ENCODE data around the gene PTEN.

The PTEN gene

DNA sequence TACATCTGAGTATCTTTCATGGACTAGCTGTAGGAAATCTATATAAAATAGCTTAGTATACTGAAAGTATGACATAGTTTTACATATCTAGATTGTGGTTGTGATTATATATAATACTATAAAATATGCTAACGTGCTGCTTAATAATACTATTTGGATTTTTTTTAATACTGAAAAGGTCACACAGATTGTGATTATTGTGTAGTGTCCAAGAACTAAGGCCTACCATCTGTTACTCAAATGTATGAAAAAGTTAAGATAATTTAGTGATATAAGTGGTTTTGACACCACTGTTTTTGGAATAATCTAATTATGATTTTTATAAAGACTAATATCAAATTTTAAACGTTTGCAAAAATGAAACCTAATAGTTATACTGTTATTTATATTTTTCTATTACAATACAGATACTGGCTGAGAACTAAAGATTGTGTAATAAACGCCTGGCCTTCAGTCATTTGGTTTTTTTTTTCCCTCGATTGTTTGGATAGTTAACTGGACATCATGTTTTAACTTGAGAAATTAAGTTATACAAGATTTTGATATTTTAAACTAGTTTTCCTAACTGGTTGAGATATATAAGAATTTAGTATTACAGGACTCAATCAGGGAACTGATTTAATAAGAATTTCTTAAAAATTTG, 12.6 kb downstream of the PTEN start (continued):
- no peak for TF ChIP-seq SETDB1 (IDR thresholded peaks at IDR 0.05; ENCODE audit: insufficient read length, low read length)
- TF ChIP-seq GLI2 (tag by site-specific recombination; IDR thresholded peaks at IDR 0.05; ENCODE audit: borderline replicate concordance, low read depth): no peak

- Histone ChIP-seq H3K4me1 (ENCODE audit: control insufficient read depth, insufficient read depth, low read length) (peaks cover 17% of the 10 kb centered on the region), H3K4me3 (ENCODE audit: low read depth, low read length) (no peak overlapping the region), H3K9me3 (ENCODE audit: control insufficient read depth, insufficient read depth, low read depth, low read length) (no peaks in the 10 kb centered on the region), H3K27ac (ENCODE audit: extremely low read depth, low read depth, low read length) (peak overlapping the region; percentile 34; the same call in 1 of the 2 replicates), H3K36me3 (ENCODE audit: control insufficient read depth in 2 of 2, insufficient read depth in 1 of 2, low read length in 2 of 2) (no peaks in the 10 kb centered on the region; a peak in 1 of 3 replicates)
- ChIA-PET CTCF (interaction anchor here (0.7 kb wide), 1 partner anchor 264 kb away, joined by 3 read pairs; no protein-coding TSS in a partner anchor), POLR2A (no interaction called here)
- no peak for TF ChIP-seq ZNF148 (tag by site-specific recombination; IDR thresholded peaks at IDR 0.05; ENCODE audit: borderline replicate concordance)
- TF ChIP-seq GFI1B (tag by site-specific recombination; IDR thresholded peaks at IDR 0.05): no peak
- peak; percentile 98 for TF ChIP-seq ZNF843 (tag by site-specific recombination; IDR thresholded peaks at IDR 0.05)
- peak; percentile 77 for TF ChIP-seq ZNF2 (tag by site-specific recombination; IDR thresholded peaks at IDR 0.05)
- TF ChIP-seq ZSCAN5A (tag by site-specific recombination; IDR thresholded peaks at IDR 0.05): no peak
- no peak for TF ChIP-seq ZNF830 (tag by site-specific recombination; IDR thresholded peaks at IDR 0.05; ENCODE audit: low read depth)
- TF ChIP-seq REPIN1 (tag by site-specific recombination; IDR thresholded peaks at IDR 0.05; ENCODE audit: low read depth): peak; percentile 53; the same call in 1 of the 2 replicates
- TF ChIP-seq ZNF324 (tag by site-specific recombination; IDR thresholded peaks at IDR 0.05): peak; percentile 66; the same call in 1 of the 2 replicates
- peak; percentile 92 for TF ChIP-seq PRDM6 (tag by site-specific recombination; IDR thresholded peaks at IDR 0.05)
- TF ChIP-seq MZF1 (tag by site-specific recombination; IDR thresholded peaks at IDR 0.05; ENCODE audit: borderline replicate concordance): peak; percentile 78
- TF ChIP-seq ZNF48 (tag by site-specific recombination; IDR thresholded peaks at IDR 0.05): no peak
- TF ChIP-seq HIC1 (tag by site-specific recombination; IDR thresholded peaks at IDR 0.05): peak; percentile 66; the same call in 1 of the 2 replicates
- TF ChIP-seq ZNF302 (tag by site-specific recombination; IDR thresholded peaks at IDR 0.05; ENCODE audit: low read depth): 0 out of 2 replicates have a peak, but pooled peaks have one; percentile 79
- TF ChIP-seq ZBTB7A (tag by site-specific recombination; IDR thresholded peaks at IDR 0.05; ENCODE audit: low read depth): no peak
- TF ChIP-seq ZNF777 (tag by site-specific recombination; IDR thresholded peaks at IDR 0.05; ENCODE audit: borderline replicate concordance): no peak
- no peak for TF ChIP-seq ZSCAN23 (tag by site-specific recombination; IDR thresholded peaks at IDR 0.05)
- TF ChIP-seq PRDM1 (tag by site-specific recombination; IDR thresholded peaks at IDR 0.05): no peak
- TF ChIP-seq ZNF157 (tag by site-specific recombination; IDR thresholded peaks at IDR 0.05): no peak
- TF ChIP-seq, protein P1, sequence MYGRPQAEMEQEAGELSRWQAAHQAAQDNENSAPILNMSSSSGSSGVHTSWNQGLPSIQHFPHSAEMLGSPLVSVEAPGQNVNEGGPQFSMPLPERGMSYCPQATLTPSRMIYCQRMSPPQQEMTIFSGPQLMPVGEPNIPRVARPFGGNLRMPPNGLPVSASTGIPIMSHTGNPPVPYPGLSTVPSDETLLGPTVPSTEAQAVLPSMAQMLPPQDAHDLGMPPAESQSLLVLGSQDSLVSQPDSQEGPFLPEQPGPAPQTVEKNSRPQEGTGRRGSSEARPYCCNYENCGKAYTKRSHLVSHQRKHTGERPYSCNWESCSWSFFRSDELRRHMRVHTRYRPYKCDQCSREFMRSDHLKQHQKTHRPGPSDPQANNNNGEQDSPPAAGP (tag by site-specific recombination; IDR thresholded peaks at IDR 0.05): no peak
- TF ChIP-seq, protein P2, sequence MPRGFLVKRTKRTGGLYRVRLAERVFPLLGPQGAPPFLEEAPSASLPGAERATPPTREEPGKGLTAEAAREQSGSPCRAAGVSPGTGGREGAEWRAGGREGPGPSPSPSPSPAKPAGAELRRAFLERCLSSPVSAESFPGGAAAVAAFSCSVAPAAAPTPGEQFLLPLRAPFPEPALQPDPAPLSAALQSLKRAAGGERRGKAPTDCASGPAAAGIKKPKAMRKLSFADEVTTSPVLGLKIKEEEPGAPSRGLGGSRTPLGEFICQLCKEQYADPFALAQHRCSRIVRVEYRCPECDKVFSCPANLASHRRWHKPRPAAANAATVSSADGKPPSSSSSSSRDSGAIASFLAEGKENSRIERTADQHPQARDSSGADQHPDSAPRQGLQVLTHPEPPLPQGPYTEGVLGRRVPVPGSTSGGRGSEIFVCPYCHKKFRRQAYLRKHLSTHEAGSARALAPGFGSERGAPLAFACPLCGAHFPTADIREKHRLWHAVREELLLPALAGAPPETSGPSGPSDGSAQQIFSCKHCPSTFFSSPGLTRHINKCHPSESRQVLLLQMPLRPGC (tag by site-specific recombination; IDR thresholded peaks at IDR 0.05): peak; percentile 99
- TF ChIP-seq FEZF1 (tag by site-specific recombination; IDR thresholded peaks at IDR 0.05): peak; percentile 90
- TF ChIP-seq ZBTB20 (tag by site-specific recombination; IDR thresholded peaks at IDR 0.05): no peak
Measured at GRCh38 chr10:87878664-87879459, 15.4 kb downstream of the PTEN start.

All from HEK293 (cell line).